GM20000 (cell line): ENCODE results near the gene PKMYT1.

ENCODE experiments used
- DNase-seq: peaks from one replicate; pipeline ENCODE4 v3.0.0; 2012; ENCODE audit warnings: low spot score
- CTCF ChIP-seq: IDR thresholded peaks from 2 replicates; pipeline ENCODE4 v1.5.1; 2012; ENCODE audit warnings: mild to moderate bottlenecking, control low read depth; ENCODE audit errors: extremely low read depth, missing control alignments

PKMYT1 gene

DNA sequence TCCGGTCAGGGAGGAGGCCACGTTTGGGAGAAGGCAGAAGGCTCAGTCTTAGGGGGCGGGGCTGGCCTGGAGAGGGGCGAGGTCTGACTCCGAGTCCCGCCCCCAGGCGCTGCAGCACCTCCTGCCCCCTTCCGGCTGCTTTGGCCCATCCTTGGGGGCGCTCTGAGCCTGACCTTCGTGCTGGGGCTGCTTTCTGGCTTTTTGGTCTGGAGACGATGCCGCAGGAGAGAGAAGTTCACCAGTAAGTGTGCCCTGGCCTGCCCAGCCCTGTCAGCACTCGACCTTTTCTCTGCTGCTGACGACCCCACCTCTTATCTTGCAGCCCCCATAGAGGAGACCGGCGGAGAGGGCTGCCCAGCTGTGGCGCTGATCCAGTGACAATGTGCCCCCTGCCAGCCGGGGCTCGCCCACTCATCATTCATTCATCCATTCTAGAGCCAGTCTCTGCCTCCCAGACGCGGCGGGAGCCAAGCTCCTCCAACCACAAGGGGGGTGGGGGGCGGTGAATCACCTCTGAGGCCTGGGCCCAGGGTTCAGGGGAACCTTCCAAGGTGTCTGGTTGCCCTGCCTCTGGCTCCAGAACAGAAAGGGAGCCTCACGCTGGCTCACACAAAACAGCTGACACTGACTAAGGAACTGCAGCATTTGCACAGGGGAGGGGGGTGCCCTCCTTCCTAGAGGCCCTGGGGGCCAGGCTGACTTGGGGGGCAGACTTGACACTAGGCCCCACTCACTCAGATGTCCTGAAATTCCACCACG lies 41.4 kb upstream of the PKMYT1 start:
- peak; percentile 88 for DNase-seq
- peak; percentile 49 for TF ChIP-seq CTCF

GRCh38 chr16:3020604-3021448 lies 40.6 kb upstream of the PKMYT1 start:
- no peak for DNase-seq
- no peak for TF ChIP-seq CTCF

DNA sequence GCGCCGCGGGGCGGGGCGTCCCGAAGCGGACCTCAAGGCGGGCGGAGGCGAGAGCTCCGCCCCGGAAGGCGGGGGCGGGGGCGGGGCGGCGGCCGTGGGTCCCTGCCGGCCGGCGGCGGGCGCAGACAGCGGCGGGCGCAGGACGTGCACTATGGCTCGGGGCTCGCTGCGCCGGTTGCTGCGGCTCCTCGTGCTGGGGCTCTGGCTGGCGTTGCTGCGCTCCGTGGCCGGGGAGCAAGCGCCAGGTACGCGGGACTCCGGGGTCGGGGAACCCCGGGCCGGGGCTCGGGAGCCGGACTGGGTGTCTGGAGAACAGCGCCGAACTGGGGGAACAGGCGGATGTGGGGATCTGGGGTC lies 40.0 kb upstream of the PKMYT1 start, which contains the start of gene TNFRSF12A:
TSS of gene TNFRSF12A (plus strand) at position 122 of the 357 bp plus-strand sequence. CDS start at position 152, 30 bp downstream.
- no peak for TF ChIP-seq CTCF
- peak; percentile 95 for DNase-seq

DNA sequence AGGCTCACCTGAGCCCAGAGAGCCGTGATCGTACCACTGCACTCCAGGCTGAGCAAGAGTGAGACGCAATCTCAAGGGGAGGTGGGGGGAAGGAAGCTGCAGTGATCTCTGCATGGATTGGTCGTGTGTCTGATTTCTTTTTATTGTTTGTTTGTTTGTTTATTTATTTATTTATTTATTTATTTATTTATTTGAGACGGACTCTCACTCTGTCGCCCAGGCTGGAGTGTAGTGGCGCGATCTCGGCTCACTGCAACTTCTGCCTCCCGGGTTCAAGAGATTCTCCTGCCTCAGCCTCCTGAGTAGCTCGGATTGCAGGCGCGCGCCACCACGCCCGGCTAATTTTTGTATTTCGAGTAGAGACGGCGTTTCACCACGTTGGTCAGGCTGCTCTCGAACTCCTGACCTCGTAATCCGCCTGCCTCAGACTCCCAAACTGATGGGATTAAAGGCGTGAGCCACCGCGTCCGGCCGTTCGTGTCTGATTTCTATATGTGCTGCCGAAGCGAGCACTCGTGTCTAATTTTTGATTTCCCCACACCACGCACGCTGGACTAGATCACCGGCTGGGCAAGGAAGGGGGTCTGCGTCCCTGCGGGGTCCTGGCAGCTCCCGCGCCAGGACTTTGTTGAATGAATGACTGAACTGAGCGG lies 39.5 kb upstream of the PKMYT1 start:
- TF ChIP-seq CTCF = no peak
- DNase-seq = no peak

- no peak for DNase-seq
- TF ChIP-seq CTCF = peak; percentile 7
Measured at GRCh38 chr16:3017794-3018506, 37.7 kb upstream of the PKMYT1 start, which contains the start of gene CLDN6. Gene CLDN6 (minus strand): TSS chr16:3018183. CDS start chr16:3016021, 2,162 bp downstream.

- TF ChIP-seq CTCF = no peak
- DNase-seq = no peak
Measured at GRCh38 chr16:3017344-3017743, 37.1 kb upstream of the PKMYT1 start.
